ENCODE measurements around the gene MYO15A. TPM values are rescaled to one million over a fixed set of nuclear protein-coding genes. Genes with fewer than 3 reads are reported as not detected.

MYO15A gene
- total RNA-seq, 2 donors from 2014 or later, result 0.65 to 1.4 TPM

- H3K9me3 ChIP-seq (ENCODE audit: control insufficient read depth, low read length, poor library complexity, severe bottlenecking), result no peaks in the 10 kb centered on the region
- ATAC-seq (no peak), DNase-seq (no peak)
- Mint-ChIP-seq H3K4me3 (no peak overlapping the region), H3K36me3 (ENCODE audit: low read depth) (peaks cover 3% of the 10 kb centered on the region), H3K27me3 (peaks cover 5% of the 10 kb centered on the region), H3K27ac (peak overlapping the region; percentile 67), H3K4me1 (peaks cover 15% of the 10 kb centered on the region)
Observed at GRCh38 chr17:18161207-18162145, 52.9 kb downstream of the MYO15A start.

- no peak overlapping the region for H3K4me3 Mint-ChIP-seq
- no peak for DNase-seq
- no peak overlapping the region for H3K27ac Mint-ChIP-seq
- peaks cover 3% of the 10 kb centered on the region for H3K36me3 Mint-ChIP-seq (ENCODE audit: low read depth)
- H3K9me3 ChIP-seq (ENCODE audit: control insufficient read depth, low read length, poor library complexity, severe bottlenecking), result no peaks in the 10 kb centered on the region
- H3K4me1 Mint-ChIP-seq, result peaks cover 8% of the 10 kb centered on the region
- no peak for ATAC-seq
- H3K27me3 Mint-ChIP-seq, result peaks cover 5% of the 10 kb centered on the region
Observed at GRCh38 chr17:18163547-18163946, 55.0 kb downstream of the MYO15A start.

GRCh38 chr17:18166894-18167293, 58.3 kb downstream of the MYO15A start:
- DNase-seq (no peak), ATAC-seq (no peak)
- H3K4me1 Mint-ChIP-seq, result peaks cover 2% of the 10 kb centered on the region
- H3K4me3 Mint-ChIP-seq, result no peak overlapping the region
- no peaks in the 10 kb centered on the region for H3K27me3 Mint-ChIP-seq
- H3K9me3 ChIP-seq (ENCODE audit: control insufficient read depth, low read length, poor library complexity, severe bottlenecking), result no peaks in the 10 kb centered on the region
- H3K36me3 Mint-ChIP-seq (ENCODE audit: low read depth), result no peaks in the 10 kb centered on the region
- no peak overlapping the region for H3K27ac Mint-ChIP-seq

- no peak overlapping the region for H3K4me3 Mint-ChIP-seq
- H3K36me3 Mint-ChIP-seq (ENCODE audit: low read depth), result no peaks in the 10 kb centered on the region
- H3K27me3 Mint-ChIP-seq, result no peaks in the 10 kb centered on the region
- H3K27ac Mint-ChIP-seq, result no peak overlapping the region
- DNase-seq (no peak), ATAC-seq (no peak)
- H3K4me1 Mint-ChIP-seq, result peaks cover 2% of the 10 kb centered on the region
- no peaks in the 10 kb centered on the region for H3K9me3 ChIP-seq (ENCODE audit: control insufficient read depth, low read length, poor library complexity, severe bottlenecking)
Observed at GRCh38 chr17:18167421-18167820, 58.9 kb downstream of the MYO15A start.

GRCh38 chr17:18172531-18173278, 64.1 kb downstream of the MYO15A start:
- DNase-seq (no peak), ATAC-seq (no peak)
- Mint-ChIP-seq H3K4me1 (peaks cover 2% of the 10 kb centered on the region), H3K36me3 (ENCODE audit: low read depth) (no peaks in the 10 kb centered on the region), H3K4me3 (no peak overlapping the region), H3K27me3 (no peaks in the 10 kb centered on the region), H3K27ac (no peak overlapping the region)
- H3K9me3 ChIP-seq (ENCODE audit: control insufficient read depth, low read length, poor library complexity, severe bottlenecking), result no peaks in the 10 kb centered on the region

- Mint-ChIP-seq H3K27ac (no peak overlapping the region), H3K27me3 (no peaks in the 10 kb centered on the region), H3K4me3 (no peak overlapping the region), H3K36me3 (ENCODE audit: low read depth) (no peaks in the 10 kb centered on the region), H3K4me1 (peaks cover 2% of the 10 kb centered on the region)
- no peak for DNase-seq
- H3K9me3 ChIP-seq (ENCODE audit: control insufficient read depth, low read length, poor library complexity, severe bottlenecking), result no peaks in the 10 kb centered on the region
- ATAC-seq, result no peak
Observed at GRCh38 chr17:18173740-18174139, 65.2 kb downstream of the MYO15A start.

GRCh38 chr17:18176176-18176575, 67.6 kb downstream of the MYO15A start:
- no peak overlapping the region for H3K4me3 Mint-ChIP-seq
- DNase-seq (no peak), ATAC-seq (no peak)
- H3K4me1 Mint-ChIP-seq, result peaks cover 2% of the 10 kb centered on the region
- H3K9me3 ChIP-seq (ENCODE audit: control insufficient read depth, low read length, poor library complexity, severe bottlenecking), result no peaks in the 10 kb centered on the region
- H3K27me3 Mint-ChIP-seq, result no peaks in the 10 kb centered on the region
- H3K36me3 Mint-ChIP-seq (ENCODE audit: low read depth), result no peaks in the 10 kb centered on the region
- no peak overlapping the region for H3K27ac Mint-ChIP-seq

GRCh38 chr17:18177133-18177532, 68.6 kb downstream of the MYO15A start:
- ATAC-seq, result no peak
- H3K4me3 Mint-ChIP-seq, result no peak overlapping the region
- peaks cover 5% of the 10 kb centered on the region for H3K4me1 Mint-ChIP-seq
- no peak overlapping the region for H3K27ac Mint-ChIP-seq
- no peaks in the 10 kb centered on the region for H3K9me3 ChIP-seq (ENCODE audit: control insufficient read depth, low read length, poor library complexity, severe bottlenecking)
- no peaks in the 10 kb centered on the region for H3K36me3 Mint-ChIP-seq (ENCODE audit: low read depth)
- no peaks in the 10 kb centered on the region for H3K27me3 Mint-ChIP-seq
- no peak for DNase-seq

GRCh38 chr17:18177722-18178121, 69.2 kb downstream of the MYO15A start:
- H3K27me3 Mint-ChIP-seq, result no peaks in the 10 kb centered on the region
- no peak overlapping the region for H3K4me3 Mint-ChIP-seq
- no peaks in the 10 kb centered on the region for H3K36me3 Mint-ChIP-seq (ENCODE audit: low read depth)
- H3K4me1 Mint-ChIP-seq, result peaks cover 10% of the 10 kb centered on the region
- H3K9me3 ChIP-seq (ENCODE audit: control insufficient read depth, low read length, poor library complexity, severe bottlenecking), result no peaks in the 10 kb centered on the region
- DNase-seq, result no peak
- ATAC-seq, result no peak
- no peak overlapping the region for H3K27ac Mint-ChIP-seq

GRCh38 chr17:18179196-18179595, 70.6 kb downstream of the MYO15A start:
- Mint-ChIP-seq H3K27ac (peak overlapping the region; percentile 21), H3K27me3 (no peaks in the 10 kb centered on the region), H3K4me3 (no peak overlapping the region), H3K4me1 (peaks cover 12% of the 10 kb centered on the region), H3K36me3 (ENCODE audit: low read depth) (no peaks in the 10 kb centered on the region)
- H3K9me3 ChIP-seq (ENCODE audit: control insufficient read depth, low read length, poor library complexity, severe bottlenecking), result no peaks in the 10 kb centered on the region
- DNase-seq (no peak), ATAC-seq (no peak)

GRCh38 chr17:18179804-18180203, 71.2 kb downstream of the MYO15A start:
- Mint-ChIP-seq H3K36me3 (ENCODE audit: low read depth) (no peaks in the 10 kb centered on the region), H3K27me3 (no peaks in the 10 kb centered on the region), H3K4me1 (peaks cover 13% of the 10 kb centered on the region), H3K4me3 (no peak overlapping the region), H3K27ac (peak overlapping the region; percentile 96)
- no peaks in the 10 kb centered on the region for H3K9me3 ChIP-seq (ENCODE audit: control insufficient read depth, low read length, poor library complexity, severe bottlenecking)
- ATAC-seq, result no peak
- DNase-seq, result no peak

- Mint-ChIP-seq H3K27ac (peak overlapping the region; percentile 96), H3K4me3 (peak overlapping the region; percentile 94), H3K4me1 (peaks cover 21% of the 10 kb centered on the region), H3K27me3 (no peaks in the 10 kb centered on the region), H3K36me3 (ENCODE audit: low read depth) (no peaks in the 10 kb centered on the region)
- no peaks in the 10 kb centered on the region for H3K9me3 ChIP-seq (ENCODE audit: control insufficient read depth, low read length, poor library complexity, severe bottlenecking)
- ATAC-seq, result no peak
- no peak for DNase-seq
Observed at GRCh38 chr17:18181358-18181757, 72.8 kb downstream of the MYO15A start.

- peaks cover 2% of the 10 kb centered on the region for H3K36me3 Mint-ChIP-seq (ENCODE audit: low read depth)
- no peaks in the 10 kb centered on the region for H3K9me3 ChIP-seq (ENCODE audit: control insufficient read depth, low read length, poor library complexity, severe bottlenecking)
- H3K4me3 Mint-ChIP-seq, result peak overlapping the region; percentile 94
- H3K4me1 Mint-ChIP-seq, result peaks cover 28% of the 10 kb centered on the region
- ATAC-seq, result no peak
- peak overlapping the region; percentile 96 for H3K27ac Mint-ChIP-seq
- H3K27me3 Mint-ChIP-seq, result no peaks in the 10 kb centered on the region
- no peak for DNase-seq
Observed at GRCh38 chr17:18182110-18182977, 73.8 kb downstream of the MYO15A start.

All from T-helper 17 cell (primary cell).